Epithelial cell of proximal tubule (primary cell): ENCODE results near the gene TOP3B. TPM values are rescaled to one million over a fixed set of nuclear protein-coding genes. Genes with fewer than 3 reads are reported as not detected.

Source experiments
- DNase-seq: peaks from one replicate; pipeline ENCODE4 v3.0.0-alpha.2; 2011; ENCODE audit warnings: low read depth
- H3K4me3 ChIP-seq: 2 replicates; pipeline ENCODE4 v1.5.1; 2011; ENCODE audit warnings: low read depth, mild to moderate bottlenecking, low read length
- CTCF ChIP-seq: conservative IDR thresholded peaks from 2 replicates; pipeline ENCODE4 v1.5.1; 2012; ENCODE audit warnings: low read depth, mild to moderate bottlenecking, low read length
- total RNA-seq: library from RNA; depleted of rRNA; stranded (reverse); fragments of >200 nt; gene quantifications from 2 replicates; pipeline ENCODE4 v1.2.3, GENCODE V29; 2015

Gene TOP3B
- total RNA-seq, 1 donor from 2014 or later, result 27.9 TPM

- TF ChIP-seq CTCF, result no peak
- DNase-seq, result no peak
- H3K4me3 ChIP-seq, result no peak overlapping the region
Observed at GRCh38 chr22:21922370-21923162, 60.0 kb downstream of the TOP3B start.

GRCh38 chr22:21921729-21922128 is 60.9 kb downstream of the TOP3B start:
- H3K4me3 ChIP-seq, result no peak overlapping the region
- no peak for TF ChIP-seq CTCF
- DNase-seq, result no peak

GRCh38 chr22:21921184-21921721 is 61.3 kb downstream of the TOP3B start:
- no peak for DNase-seq
- no peak overlapping the region for H3K4me3 ChIP-seq
- TF ChIP-seq CTCF, result no peak

GRCh38 chr22:21920341-21921183 is 62.0 kb downstream of the TOP3B start:
- no peak for DNase-seq
- TF ChIP-seq CTCF, result no peak
- H3K4me3 ChIP-seq, result no peak overlapping the region

- TF ChIP-seq CTCF, result no peak
- H3K4me3 ChIP-seq, result no peak overlapping the region
- DNase-seq, result no peak
Observed at GRCh38 chr22:21919526-21920307, 62.9 kb downstream of the TOP3B start.

GRCh38 chr22:21918466-21919185 is 64.0 kb downstream of the TOP3B start:
- no peak for DNase-seq
- H3K4me3 ChIP-seq, result no peak overlapping the region
- TF ChIP-seq CTCF, result no peak
